NCI-H345 treated with DMSO at 0.1 percent for 48 hours (cell line): Measurements from ENCODE around the gene OR51M1.
"Not testable (repeated sequence)": the region's sequence is repeated elsewhere in the genome, so short reads cannot be mapped to it uniquely, and the experiment has no call there.

Experiments
- DNase-seq: peaks from one replicate; lab custom pipeline; 2025; ENCODE audit not compliant: unreplicated experiment; lab: John Stamatoyannopoulos, UW

Gene OR51M1, protein sequence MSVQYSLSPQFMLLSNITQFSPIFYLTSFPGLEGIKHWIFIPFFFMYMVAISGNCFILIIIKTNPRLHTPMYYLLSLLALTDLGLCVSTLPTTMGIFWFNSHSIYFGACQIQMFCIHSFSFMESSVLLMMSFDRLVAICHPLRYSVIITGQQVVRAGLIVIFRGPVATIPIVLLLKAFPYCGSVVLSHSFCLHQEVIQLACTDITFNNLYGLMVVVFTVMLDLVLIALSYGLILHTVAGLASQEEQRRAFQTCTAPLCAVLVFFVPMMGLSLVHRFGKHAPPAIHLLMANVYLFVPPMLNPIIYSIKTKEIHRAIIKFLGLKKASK

DNA sequence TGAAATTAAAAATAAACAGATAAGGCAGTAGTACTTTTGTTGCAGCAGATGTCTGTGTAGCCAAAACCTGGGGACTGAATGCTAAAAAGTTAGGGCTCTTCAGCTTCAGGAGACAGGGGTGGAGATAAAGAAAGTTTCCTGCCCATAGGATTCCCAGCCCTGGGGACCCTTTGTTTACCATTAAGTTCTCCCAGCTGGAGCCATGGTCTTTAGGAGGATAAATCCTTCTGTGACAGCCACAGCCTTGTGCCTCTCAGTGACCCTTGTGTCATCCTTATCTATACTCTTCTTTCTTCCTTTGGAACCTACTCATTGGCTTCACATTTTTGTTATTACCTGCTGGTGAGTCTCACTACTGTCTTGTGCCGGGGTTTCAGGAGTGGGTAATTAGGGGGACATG lies at the start of gene OR51M1:
OR51M1 (plus strand) TSS at position 237 of the 400 bp plus-strand sequence. CDS start 5,587 bp downstream, outside the sequence.
- DNase-seq = no peak

GRCh38 chr11:5335170-5335569 lies 48.4 kb upstream of the OR51M1 start:
- no peak for DNase-seq

DNA sequence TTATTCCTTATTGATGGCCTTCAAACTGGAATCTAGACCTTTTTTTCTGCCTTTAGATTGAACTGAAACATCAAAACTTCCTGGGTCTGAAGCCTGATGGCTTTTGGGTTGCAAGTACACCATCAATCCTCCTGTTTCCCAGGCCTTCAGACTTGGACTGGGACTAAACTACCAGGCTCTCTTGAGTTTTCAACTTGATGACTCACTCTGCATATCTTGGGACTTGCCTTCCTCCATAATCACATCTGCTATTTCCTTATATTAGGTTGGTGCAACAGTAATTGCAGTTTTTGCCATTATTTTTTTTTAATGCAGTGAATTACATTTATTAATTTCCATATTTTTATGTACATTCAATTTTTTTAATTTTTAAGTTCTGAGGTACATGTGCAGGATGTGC lies 47.3 kb upstream of the OR51M1 start:
- DNase-seq = no peak

- DNase-seq = not testable (repeated sequence)
These were observed 46.4 kb upstream of the OR51M1 start for GRCh38 chr11:5337253-5337652.

DNA sequence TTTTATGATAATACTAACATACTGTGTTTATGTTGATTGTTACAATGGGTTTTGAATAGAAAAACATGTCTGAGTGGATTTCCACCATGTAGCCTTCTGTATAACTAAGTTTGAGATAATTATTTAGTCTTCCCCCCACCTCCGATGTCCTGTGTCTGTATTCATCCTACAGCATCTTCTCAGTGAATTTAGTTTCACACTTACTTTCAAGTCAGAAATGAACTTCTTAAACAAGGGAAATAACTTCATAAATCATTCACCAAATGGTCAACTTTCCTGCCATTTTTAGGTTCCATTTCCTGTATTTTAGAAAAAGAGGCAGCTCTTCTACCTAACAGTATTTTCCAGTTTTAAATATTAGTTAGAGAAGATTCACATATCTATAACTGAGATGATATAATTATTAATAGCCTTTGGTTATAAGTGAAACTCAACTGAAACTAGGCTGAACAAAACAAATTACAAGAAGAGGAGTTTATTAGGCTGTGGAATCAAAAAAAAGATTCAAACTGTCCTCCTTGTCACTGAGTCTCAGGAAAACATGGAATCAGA lies 43.8 kb upstream of the OR51M1 start:
- no peak for DNase-seq

DNA sequence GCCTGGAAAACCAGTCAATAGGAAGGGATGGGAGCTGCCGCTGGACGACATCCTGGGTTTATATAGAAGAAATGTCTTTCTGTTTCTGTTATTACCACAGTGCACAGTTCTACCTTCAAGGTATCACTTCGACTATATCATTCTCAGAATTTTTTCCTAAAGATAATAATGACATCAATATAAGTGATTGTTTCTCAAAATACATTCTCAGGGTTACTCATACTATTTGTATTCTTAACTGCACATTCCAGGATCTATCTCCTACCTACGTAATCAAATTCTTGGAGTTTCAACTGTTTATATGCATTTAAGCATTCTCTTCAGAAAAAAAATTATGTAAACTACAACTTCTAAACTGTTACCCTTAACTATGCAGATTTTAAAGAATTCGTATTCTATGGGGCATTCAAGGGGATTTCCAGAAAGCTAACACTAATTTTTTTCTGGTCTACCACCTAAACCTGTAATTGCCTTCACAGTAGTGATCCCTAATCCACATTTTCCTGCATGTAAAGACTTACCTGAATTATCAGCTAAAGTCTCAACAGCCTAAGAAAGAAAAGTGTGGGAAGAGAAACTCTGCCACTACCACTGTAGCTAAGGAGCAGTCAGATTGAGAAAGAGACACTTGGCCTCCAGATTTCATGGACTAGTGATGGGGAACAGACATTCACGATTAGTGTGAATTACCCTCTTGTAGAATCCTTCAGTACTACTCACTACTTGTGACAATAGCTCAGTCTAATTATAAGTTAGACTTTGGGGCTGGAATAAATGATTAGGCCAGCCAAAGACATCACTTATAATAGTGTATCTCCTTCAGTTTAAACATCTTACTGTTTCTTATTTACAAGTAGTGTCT lies 39.9 kb upstream of the OR51M1 start, which contains the start of gene OR51B5:
OR51B5 (minus strand) TSS at position 51 of the 862 bp plus-strand sequence; CDS start at position 51, 0 bp downstream.
- no peak for DNase-seq

DNA sequence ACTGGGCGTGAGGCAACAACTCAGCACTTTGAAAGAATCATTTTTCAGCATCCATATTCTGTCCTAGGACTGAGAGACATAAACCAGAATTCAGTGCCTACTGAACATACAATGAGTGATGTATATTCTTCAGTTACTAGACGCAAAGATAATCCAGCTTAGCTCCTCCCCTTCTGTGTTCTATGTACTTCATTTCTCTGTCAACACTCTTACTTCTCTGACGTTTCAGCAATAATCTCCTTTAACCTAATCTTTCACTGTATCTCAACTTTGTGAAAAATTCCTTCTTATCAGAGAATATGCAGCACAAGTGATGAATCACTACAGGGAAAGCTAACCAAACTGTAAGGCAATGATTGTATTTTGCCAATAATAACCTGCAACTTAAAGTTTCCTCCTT lies 37.8 kb upstream of the OR51M1 start:
- DNase-seq = no peak

DNA sequence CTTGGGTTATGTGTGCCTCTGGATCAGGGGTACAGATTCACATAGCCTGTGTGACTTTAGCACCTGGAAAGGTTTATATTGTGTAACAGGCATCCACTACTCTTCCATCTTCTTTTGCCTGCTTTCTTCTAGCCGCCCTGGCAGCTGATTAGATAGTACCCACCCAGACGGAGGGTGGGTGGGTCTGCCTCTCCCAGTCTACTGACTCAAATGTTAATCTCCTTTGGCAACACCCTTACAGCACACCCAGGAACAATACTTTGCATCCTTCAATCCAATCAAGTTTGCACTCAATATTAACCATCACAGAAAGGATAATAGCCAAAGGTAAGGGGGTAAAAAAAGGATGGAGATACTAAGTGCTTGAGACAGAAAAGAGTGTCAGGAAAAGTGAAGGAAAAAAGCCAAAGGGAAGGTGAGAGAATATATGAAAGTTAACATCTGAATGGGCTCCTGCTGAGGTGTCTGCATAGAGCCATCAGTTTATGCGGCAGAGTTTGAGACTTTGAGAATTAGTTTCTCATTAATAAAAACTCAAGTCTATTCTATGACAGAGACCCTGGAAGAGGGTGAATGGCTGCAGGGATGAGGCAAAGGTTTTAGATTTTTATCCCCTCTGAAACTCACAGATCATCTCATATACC lies 34.9 kb upstream of the OR51M1 start:
- no peak for DNase-seq

- DNase-seq = no peak
These were observed 34.1 kb upstream of the OR51M1 start for GRCh38 chr11:5349550-5349949.

DNA sequence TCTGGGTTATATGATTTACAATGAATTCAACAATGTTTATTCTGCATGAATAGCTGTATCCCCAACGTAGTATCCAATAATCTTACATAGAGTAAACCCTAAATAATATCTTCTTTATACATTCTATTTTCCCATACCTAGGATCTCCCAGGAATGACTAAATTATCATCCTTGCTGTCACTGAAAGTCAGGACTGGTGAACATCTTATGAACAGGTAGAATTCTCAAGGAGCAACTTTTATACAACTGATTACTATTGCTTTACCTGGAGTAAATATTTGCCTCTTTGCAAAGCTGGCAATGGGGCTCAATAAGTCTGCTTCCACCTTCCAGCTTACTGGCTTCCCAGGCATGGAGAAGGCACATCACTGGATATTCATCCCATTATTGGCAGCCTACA lies 32.4 kb upstream of the OR51M1 start, which contains the start of gene OR51B6:
OR51B6 (plus strand) TSS at position 301 of the 400 bp plus-strand sequence; CDS start at position 301, 0 bp downstream.
- DNase-seq = no peak

DNA sequence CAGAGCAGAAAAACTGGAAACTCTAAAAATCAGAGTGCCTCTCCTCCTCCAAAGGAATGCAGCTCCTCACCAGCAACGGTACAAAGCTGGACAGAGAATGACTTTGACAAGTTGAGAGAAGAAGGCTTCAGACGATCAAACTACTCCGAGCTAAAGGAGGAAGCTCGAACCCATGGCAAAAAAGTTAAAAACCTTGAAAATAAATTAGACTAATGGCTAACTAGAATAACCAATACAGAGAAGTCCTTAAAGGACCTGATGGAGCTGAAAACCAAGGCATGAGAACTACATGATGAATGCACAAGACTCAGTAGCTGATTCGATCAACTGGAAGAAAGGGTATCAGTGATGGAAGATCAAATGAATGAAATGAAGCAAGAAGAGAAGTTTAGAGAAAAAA lies 27.6 kb upstream of the OR51M1 start:
- DNase-seq = not testable (repeated sequence)

GRCh38 chr11:5362017-5362625 lies 21.5 kb upstream of the OR51M1 start:
- no peak for DNase-seq

GRCh38 chr11:5363679-5364078 lies 19.9 kb upstream of the OR51M1 start:
- no peak for DNase-seq

DNA sequence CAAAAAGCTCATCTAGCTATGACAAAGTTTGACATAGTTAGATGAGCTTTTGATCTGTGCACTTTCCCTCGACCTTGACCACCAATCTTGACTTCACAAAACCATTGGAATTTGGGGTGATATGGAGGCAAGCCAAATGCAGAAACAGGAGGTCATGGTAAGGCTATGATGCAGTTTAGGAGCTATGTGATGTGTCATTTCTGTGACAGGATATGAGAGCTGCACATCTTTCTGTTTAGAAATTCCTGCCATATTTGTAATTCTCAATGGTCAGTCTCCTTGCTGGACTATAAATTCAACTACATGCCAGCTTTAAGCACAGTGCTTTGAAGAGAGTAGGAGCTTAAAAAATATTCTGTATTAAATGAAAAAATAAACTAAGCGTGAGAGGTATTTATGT lies 19.4 kb upstream of the OR51M1 start:
- no peak for DNase-seq

- DNase-seq = not testable (repeated sequence)
These were observed 17.2 kb upstream of the OR51M1 start for GRCh38 chr11:5366365-5366764.

DNA sequence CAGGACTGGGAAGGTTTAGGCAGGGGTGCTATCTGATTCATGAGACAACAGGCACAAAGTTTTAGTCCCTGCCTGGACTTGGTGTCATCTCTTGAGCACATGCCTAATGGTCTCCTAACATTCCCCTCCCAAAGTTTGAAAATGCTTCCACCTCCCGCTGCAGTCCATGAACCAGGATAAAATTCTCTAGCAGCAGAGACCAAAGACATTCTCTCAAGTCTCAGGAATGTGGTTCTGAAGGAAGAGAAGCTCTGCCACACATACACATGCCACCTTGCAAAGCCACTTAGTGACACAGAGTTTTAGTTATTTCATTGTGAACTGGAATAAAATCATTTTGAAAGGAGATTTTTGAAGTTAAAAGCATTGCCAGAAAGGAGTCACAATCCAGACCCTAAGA lies 16.8 kb upstream of the OR51M1 start:
- no peak for DNase-seq

- DNase-seq = no peak
These were observed 16.1 kb upstream of the OR51M1 start for GRCh38 chr11:5367448-5368074.

GRCh38 chr11:5368502-5369043 lies 15.0 kb upstream of the OR51M1 start:
- DNase-seq = no peak

- DNase-seq = no peak
These were observed 13.8 kb upstream of the OR51M1 start for GRCh38 chr11:5369789-5370188.

- peak; percentile 29 for DNase-seq
These were observed 2.8 kb upstream of the OR51M1 start for GRCh38 chr11:5380740-5381342.
